IMR-90 (cell line): Measurements from ENCODE around the gene ITGA1. TPM values are rescaled to one million over a fixed set of nuclear protein-coding genes. Genes with fewer than 3 reads are reported as not detected.
A peak's percentile ranks its signal among the peaks of the same experiment; 100 is the strongest.

ENCODE experiments used
- ATAC-seq: fragments of 200-7000 bp; cut with Tn5 transposase; 2 replicates; pipeline ENCODE4 v1.9.1; 2020; ENCODE audit warnings: low read depth, mild to moderate bottlenecking, moderate library complexity
- BruUV-seq: library from RNA; stranded (reverse); fragments of 400-500 nt; replicated peaks from 2 replicates; lab custom pipeline; 2021; lab: Mats Ljungman, UMichigan
- CTCF ChIA-PET: fragments of 300-600 bp; formaldehyde crosslinking; extraction: SDS; loops from one replicate; lab custom pipeline; 2021; ENCODE audit warnings: antibody characterized with exemption; lab: Yijun Ruan, JAX
- POLR2A ChIA-PET: fragments of 300-600 bp; sonication (Branson Sonifier 250); formaldehyde crosslinking; loops from one replicate; lab custom pipeline; 2022; ENCODE audit warnings: antibody characterized with exemption; ENCODE audit not compliant: unreplicated experiment; lab: Charles Lee
- DNase-seq: peaks from one replicate; pipeline ENCODE4 v3.0.0; 2013
- H2AFZ ChIP-seq: replicated peaks from 2 replicates; pipeline ENCODE3; 2013; ENCODE audit warnings: low read length, mild to moderate bottlenecking; ENCODE audit not compliant: poor library complexity
- H2AK5ac ChIP-seq: 2 replicates; pipeline ENCODE4 v1.6.1; 2013; ENCODE audit warnings: low read depth, low read length, inconsistent platforms
- H2AK9ac ChIP-seq: replicated peaks from 2 replicates; pipeline ENCODE3; 2013; ENCODE audit warnings: mild to moderate bottlenecking, low read depth, low read length, moderate library complexity; ENCODE audit not compliant: poor library complexity
- H2BK120ac ChIP-seq: 2 replicates; pipeline ENCODE4 v1.6.1; 2013; ENCODE audit warnings: low read depth, low read length, inconsistent platforms
- H2BK15ac ChIP-seq: 3 replicates; pipeline ENCODE4 v1.6.1; 2013; ENCODE audit warnings: low read depth, low read length, inconsistent platforms
- H2BK20ac ChIP-seq: 2 replicates; pipeline ENCODE4 v1.6.1; 2013; ENCODE audit warnings: low read depth, mild to moderate bottlenecking, inconsistent platforms, low read length, moderate library complexity
- H2BK5ac ChIP-seq: 2 replicates; pipeline ENCODE4 v1.6.1; 2013; ENCODE audit warnings: mild to moderate bottlenecking, low read depth, low read length, inconsistent platforms; ENCODE audit not compliant: poor library complexity, severe bottlenecking
- H3K14ac ChIP-seq: replicated peaks from 2 replicates; pipeline ENCODE4 v1.6.1; 2013; ENCODE audit warnings: low read depth, low read length, inconsistent platforms
- H3K18ac ChIP-seq: 2 replicates; pipeline ENCODE4 v1.6.1; 2013; ENCODE audit warnings: low read depth, low read length, control low read depth
- H3K23ac ChIP-seq: 2 replicates; pipeline ENCODE4 v1.6.1; 2013; ENCODE audit warnings: low read depth, low read length, inconsistent platforms
- H3K27ac ChIP-seq: 2 replicates; pipeline ENCODE4 v1.5.1; 2013; ENCODE audit warnings: mild to moderate bottlenecking, control low read depth, low read length; ENCODE audit not compliant: insufficient read depth
- H3K27me3 ChIP-seq: 2 replicates; pipeline ENCODE4 v1.6.1; 2013; ENCODE audit warnings: low read length; ENCODE audit not compliant: control insufficient read depth, insufficient read depth
- H3K36me3 ChIP-seq: 2 replicates; pipeline ENCODE4 v1.6.1; 2013; ENCODE audit warnings: low read length, mixed read lengths; ENCODE audit not compliant: control insufficient read depth, insufficient read depth
- H3K4ac ChIP-seq: 2 replicates; pipeline ENCODE4 v1.6.1; 2013; ENCODE audit warnings: low read depth, low read length, inconsistent platforms
- H3K4me1 ChIP-seq: 2 replicates; pipeline ENCODE4 v1.6.1; 2013; ENCODE audit warnings: low read length, mixed read lengths; ENCODE audit not compliant: control insufficient read depth, insufficient read depth
- H3K4me2 ChIP-seq: 2 replicates; pipeline ENCODE4 v1.6.1; 2013; ENCODE audit warnings: low read depth, mild to moderate bottlenecking, control low read depth, low read length, moderate library complexity
- H3K4me3 ChIP-seq: 2 replicates; pipeline ENCODE4 v1.5.1; 2013; ENCODE audit warnings: low read depth, mild to moderate bottlenecking, control low read depth, low read length, moderate library complexity; ENCODE audit not compliant: insufficient read depth
- H3K56ac ChIP-seq: 2 replicates; pipeline ENCODE4 v1.6.1; 2013; ENCODE audit warnings: low read length, inconsistent platforms; ENCODE audit not compliant: insufficient read depth; ENCODE audit errors: extremely low read depth
- H3K79me1 ChIP-seq, 2 experiments: 2 replicates each; pipeline ENCODE4 v1.6.1; 2013; ENCODE audit warnings: low read length in 2 of 2, inconsistent platforms in 1 of 2, low read depth in 1 of 2
- H3K9ac ChIP-seq: 2 replicates; pipeline ENCODE4 v1.6.1; 2013; ENCODE audit warnings: low read depth, low read length, control low read depth
- H3K9me1 ChIP-seq: 2 replicates; pipeline ENCODE4 v1.6.1; 2013; ENCODE audit warnings: low read length, inconsistent platforms; ENCODE audit not compliant: insufficient read depth
- H3K9me3 ChIP-seq: 2 replicates; pipeline ENCODE4 v1.6.1; 2013; ENCODE audit warnings: low read length; ENCODE audit not compliant: control insufficient read depth, insufficient read depth
- H4K20me1 ChIP-seq: 2 replicates; pipeline ENCODE4 v1.6.1; 2013; ENCODE audit warnings: low read length, inconsistent platforms; ENCODE audit not compliant: insufficient read depth
- H4K5ac ChIP-seq: 2 replicates; pipeline ENCODE4 v1.6.1; 2013; ENCODE audit warnings: mild to moderate bottlenecking, low read depth, low read length, control low read depth
- H4K8ac ChIP-seq, 2 experiments: 2 replicates each; pipeline ENCODE4 v1.6.1; 2013; ENCODE audit warnings: low read depth in 2 of 2, low read length in 2 of 2, control low read depth in 1 of 2, inconsistent platforms in 1 of 2
- H4K91ac ChIP-seq: 2 replicates; pipeline ENCODE4 v1.6.1; 2013; ENCODE audit warnings: low read depth, low read length, inconsistent platforms; ENCODE audit not compliant: insufficient read depth
- FOS ChIP-seq: fragments of 150-350 bp; IDR thresholded peaks from 2 replicates; pipeline ENCODE4 v1.6.1; 2016; ENCODE audit warnings: low read depth, low read length
- RCOR1 ChIP-seq: IDR thresholded peaks from 2 replicates; pipeline ENCODE4 v1.6.1; 2012; ENCODE audit warnings: mild to moderate bottlenecking, low read length, improper control_type of control experiment; ENCODE audit not compliant: insufficient replicate concordance
- WGBS, 2 experiments: methylation state at CpG; one replicate each; pipeline versions ENCODE4 v1.1.5 to v1.1.7; 2013; ENCODE audit warnings: missing lambda C conversion rate in 2 of 2; ENCODE audit not compliant: insufficient read length in 1 of 2; ENCODE audit errors: extremely low coverage in 2 of 2; 5-methylcytosine and 5-hydroxymethylcytosine counted together
- dilution Hi-C: fragments of 300-500 bp; cut with HindIII; formaldehyde crosslinking; loops from one replicate; pipeline ENCODE4 v1.14.3; 2018; ENCODE audit warnings: low sequenced_read_pairs; ENCODE audit not compliant: unreplicated experiment
- in situ Hi-C: fragments of 300-500 bp; cut with MboI; formaldehyde crosslinking; loops from 3 replicates; pipeline ENCODE4 v1.14.3; 2019; ENCODE audit warnings: low sequenced_read_pairs, inconsistent platforms, mixed read lengths
- intact Hi-C: fragments of 100-400 bp; cut with micrococcal nuclease; formaldehyde crosslinking; loops from 2 replicates; pipeline ENCODE4 v1.10.0; 2022
- polyA plus RNA-seq, 3 experiments: library from polyadenylated mRNA; depleted of rRNA; stranded (reverse); fragments of >200 nt; gene quantifications; 2 replicates each; pipeline ENCODE4 v1.2.3, GENCODE V29; 2012; ENCODE audit warnings: low replicate concordance in 1 of 3
- total RNA-seq: library from RNA; depleted of rRNA; stranded (reverse); fragments of >200 nt; gene quantifications from 2 replicates; pipeline ENCODE4 v1.2.3, GENCODE V29; 2012

The ITGA1 gene
- total and polyA plus RNA-seq, 2 of the 4 experiments (the other 2 are of a cell fraction): 22.3 to 95.2 TPM

GRCh38 chr5:52876456-52876855 lies 88.7 kb downstream of the ITGA1 start:
- Histone ChIP-seq H2AK5ac (0 out of 2 replicates have a peak overlapping the region, but pooled peaks have one; percentile 14), H4K8ac (peak overlapping the region in 1 of 2 experiments; percentile 57; a peak in 2 of 4 replicates), H3K56ac (peak overlapping the region; percentile 8; the same call in 1 of the 2 replicates), H3K9me1 (peaks cover 3% of the 10 kb centered on the region), H3K18ac (peak overlapping the region; percentile 57; the same call in 1 of the 2 replicates), H2BK5ac (peak overlapping the region; percentile 38), H3K79me1 (peaks cover 12 to 35% of the 10 kb centered on the region in 2 experiments; a peak in 3 of 4 replicates), H3K27me3 (no peaks in the 10 kb centered on the region), H2AFZ (no peak overlapping the region), H2AK9ac (no peak overlapping the region), H3K4ac (peak overlapping the region; percentile 9; the same call in 1 of the 2 replicates), H3K4me2 (peak overlapping the region; percentile 25), H3K4me1 (peaks cover 5% of the 10 kb centered on the region; the same call in 1 of the 2 replicates), H3K36me3 (peaks cover 6% of the 10 kb centered on the region), H4K20me1 (no peaks in the 10 kb centered on the region), H4K91ac (no peak overlapping the region), H3K27ac (no peak overlapping the region), H3K9ac (no peak overlapping the region), H4K5ac (peak overlapping the region; percentile 50; the same call in 1 of the 2 replicates), H3K14ac (peak overlapping the region; percentile 15), H2BK15ac (no peak overlapping the region), H3K23ac (peak overlapping the region; percentile 3; the same call in 1 of the 2 replicates), H3K9me3 (no peaks in the 10 kb centered on the region), H3K4me3 (no peak overlapping the region), H2BK20ac (peak overlapping the region; percentile 30; the same call in 1 of the 2 replicates), H2BK120ac (peak overlapping the region; percentile 45; the same call in 1 of the 2 replicates)
- ChIA-PET CTCF (interaction anchor here (0.7 to 1.8 kb wide), 2 partner anchors 39 to 66 kb away, joined by 3 to 4 read pairs; no protein-coding TSS in a partner anchor), POLR2A (no interaction called here)
- intact Hi-C loops (no loop called here), in situ Hi-C loops (no loop called here), dilution Hi-C loops (no loop called here)
- DNase-seq (peak; percentile 72), ATAC-seq (peak; percentile 85)
- 100% methylated on average over 1 of the region's 4 CpGs; no CpG with 5 or more reads in 1 of the 2 experiments for WGBS, 2 experiments
- BruUV-seq: no TSS peak
- TF ChIP-seq FOS (peak; percentile 43; the same call in 1 of the 2 replicates), RCOR1 (no peak)
